Cerebellar cortex (tissue), 1 donor: ENCODE data around the gene MUC2.

Experiments used
- DNase-seq: peaks from one replicate; pipeline ENCODE4 v3.0.0-alpha.2; 2015; ENCODE audit warnings: low spot score

Gene MUC2

DNA sequence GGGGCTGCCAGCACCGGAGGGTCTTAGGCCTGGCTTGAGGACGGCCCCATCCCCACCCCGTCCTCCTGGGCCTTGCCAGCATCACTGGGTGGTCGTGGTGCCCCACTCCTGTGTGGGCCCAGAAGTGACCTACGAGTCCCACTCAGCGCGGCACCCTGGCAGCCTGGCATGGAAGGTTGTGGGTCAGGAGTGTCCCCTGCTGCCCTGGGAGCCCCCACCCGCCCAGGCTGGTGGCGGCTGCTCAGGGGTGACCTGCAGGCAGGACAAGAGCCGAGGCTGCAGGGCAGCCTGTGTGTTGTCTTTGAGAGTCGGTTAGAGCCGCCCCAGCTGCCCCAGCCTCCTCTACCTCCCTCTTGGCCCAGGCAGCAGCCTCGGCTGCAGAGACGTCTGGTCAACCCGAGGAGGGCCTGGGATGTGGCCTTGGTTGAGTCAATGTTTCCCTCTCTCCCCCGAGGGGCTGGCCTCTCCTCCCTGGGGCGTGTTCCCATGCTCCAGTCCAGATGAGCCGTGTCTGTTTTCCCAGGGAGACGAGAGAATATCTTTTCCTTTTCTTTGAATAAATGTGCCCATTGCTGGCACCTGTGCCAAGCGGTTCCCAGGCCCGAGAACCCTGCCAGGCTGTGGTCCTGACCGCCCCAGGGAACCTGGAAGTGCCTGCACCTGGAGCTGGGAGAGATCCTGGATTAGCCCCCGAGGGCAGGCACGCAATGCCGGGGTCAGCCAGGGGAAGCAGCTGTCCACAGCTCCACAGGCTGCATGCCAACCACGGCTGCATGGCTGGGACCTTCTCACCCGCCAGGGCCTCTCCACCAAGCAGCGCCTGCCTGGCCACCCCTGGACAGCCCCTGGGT is 47.4 kb downstream of the MUC2 start:
- no peak for DNase-seq

DNA sequence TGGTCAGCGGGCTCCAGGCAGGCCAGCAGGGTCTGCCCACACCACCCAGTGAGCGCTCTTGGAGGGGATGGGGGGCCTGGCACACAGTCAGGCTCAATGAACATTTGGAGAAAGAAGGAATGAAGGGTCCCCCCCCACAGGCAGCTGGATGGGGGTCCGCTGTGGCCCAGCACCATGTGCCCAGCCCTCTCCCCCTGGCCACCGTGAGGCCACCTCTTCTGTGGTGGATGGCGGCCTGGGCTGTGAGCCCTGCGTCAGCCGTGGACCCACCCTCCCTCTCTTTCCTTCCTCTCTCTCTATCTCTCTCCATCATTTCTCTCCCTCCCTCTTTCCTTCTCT is 48.0 kb downstream of the MUC2 start:
- no peak for DNase-seq

DNA sequence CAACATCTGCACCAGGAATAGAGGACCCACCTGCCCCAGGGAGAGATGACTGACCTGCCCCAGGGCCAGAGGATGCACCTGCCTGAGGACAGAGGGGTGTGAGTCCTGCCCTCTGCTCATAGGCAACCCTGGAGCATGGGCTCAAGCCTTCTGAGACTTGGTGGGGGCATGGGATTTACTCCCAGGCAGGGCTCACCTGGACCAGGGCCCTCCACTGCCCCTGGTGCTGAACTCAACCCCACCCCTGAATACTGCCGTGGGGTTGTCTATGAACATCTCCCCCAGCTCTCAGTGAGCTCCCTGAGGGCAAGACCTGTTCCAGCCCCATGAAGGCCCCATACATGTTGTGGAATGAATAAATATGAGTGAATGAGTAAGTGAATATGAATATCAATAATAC is 49.3 kb downstream of the MUC2 start:
- no peak for DNase-seq
